ENCODE data around the gene HHATL.

Gene HHATL

GRCh38 chr3:42711491-42712343 lies 9.1 kb upstream of the HHATL start:
- FAIRE-seq, result no peak

- FAIRE-seq, result no peak
These were observed 7.9 kb upstream of the HHATL start for GRCh38 chr3:42710323-42711021.

DNA sequence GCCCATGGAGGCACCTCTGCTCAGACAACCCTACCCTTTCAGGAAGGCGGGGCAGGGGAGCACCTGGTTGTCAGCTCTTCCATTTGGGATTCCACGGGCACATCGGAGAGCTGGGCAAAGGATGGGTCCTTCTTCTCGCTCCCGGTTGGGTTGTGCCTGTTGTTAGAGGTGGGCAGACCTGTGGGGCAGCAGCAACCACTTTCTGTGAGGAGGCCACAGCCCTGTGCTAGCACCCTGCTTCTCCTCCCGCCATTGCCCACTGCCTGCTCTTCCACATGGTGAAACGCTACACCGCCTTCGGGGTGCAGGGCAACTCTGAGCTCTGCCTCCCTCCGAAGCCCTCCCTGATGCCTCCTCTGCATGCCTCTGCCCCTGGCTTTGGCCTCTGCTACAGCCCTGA lies 7.0 kb upstream of the HHATL start:
- no peak for FAIRE-seq

DNA sequence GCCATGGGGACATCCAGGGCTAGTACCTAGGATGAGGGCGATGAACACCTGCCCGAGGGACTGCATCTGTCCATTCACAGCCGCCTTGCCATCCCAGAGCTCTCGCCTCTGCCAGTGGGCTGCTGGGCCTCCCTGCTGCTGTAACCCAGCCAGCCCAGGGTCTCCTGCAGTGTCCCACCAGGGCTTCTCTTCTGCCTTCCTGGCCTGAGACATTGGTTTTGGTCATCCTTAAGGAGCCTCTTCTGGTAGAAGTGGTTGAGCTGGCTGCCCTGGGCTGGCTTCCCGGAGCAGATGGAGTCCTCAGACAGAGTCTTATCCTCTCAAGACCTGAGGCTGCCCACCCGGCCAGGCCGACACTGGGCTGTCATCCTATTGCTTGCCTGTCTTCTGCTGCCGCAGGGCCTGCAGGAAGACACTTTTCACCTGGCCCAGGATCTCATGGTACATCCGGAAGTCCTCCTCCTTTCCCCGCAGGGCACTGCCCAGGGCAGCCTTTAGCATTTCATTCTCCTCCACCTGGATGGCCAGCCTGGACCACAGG lies 6.1 kb upstream of the HHATL start:
- no peak for FAIRE-seq

DNA sequence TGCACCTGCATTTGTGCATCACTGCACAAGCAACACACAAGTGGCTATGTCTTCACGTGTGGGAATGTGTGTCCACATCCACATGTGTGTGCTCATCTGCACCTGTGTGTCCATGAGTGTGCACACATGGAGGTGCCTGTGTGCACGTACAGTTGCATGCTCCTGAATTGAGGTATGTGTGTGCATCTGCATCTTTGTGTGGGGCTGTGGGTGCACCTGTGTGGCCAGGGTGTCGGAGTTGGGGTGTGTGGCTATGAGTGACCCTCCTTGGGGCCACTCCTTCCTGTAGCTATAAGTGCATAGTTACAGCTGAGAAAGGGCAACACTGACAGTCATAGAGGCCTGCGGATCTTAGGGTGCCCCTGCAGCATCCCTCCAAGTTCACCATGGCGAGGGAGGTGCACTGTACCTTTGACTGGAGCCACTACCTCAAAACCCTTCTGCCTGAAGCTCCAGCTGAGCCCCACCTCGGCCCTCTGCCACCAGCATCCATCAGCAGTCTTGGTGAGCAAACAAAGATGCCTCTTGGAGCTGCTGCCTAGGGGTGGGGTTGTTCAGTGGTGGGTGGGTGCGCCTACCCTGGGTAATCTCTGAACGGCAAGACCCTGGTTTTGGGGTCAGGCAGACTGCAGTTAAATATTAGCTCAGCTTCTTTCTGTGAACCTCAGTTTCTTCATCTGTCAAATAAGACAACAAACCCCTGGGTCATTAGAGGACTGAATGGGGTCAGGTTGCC lies 5.2 kb upstream of the HHATL start:
- no peak for FAIRE-seq

DNA sequence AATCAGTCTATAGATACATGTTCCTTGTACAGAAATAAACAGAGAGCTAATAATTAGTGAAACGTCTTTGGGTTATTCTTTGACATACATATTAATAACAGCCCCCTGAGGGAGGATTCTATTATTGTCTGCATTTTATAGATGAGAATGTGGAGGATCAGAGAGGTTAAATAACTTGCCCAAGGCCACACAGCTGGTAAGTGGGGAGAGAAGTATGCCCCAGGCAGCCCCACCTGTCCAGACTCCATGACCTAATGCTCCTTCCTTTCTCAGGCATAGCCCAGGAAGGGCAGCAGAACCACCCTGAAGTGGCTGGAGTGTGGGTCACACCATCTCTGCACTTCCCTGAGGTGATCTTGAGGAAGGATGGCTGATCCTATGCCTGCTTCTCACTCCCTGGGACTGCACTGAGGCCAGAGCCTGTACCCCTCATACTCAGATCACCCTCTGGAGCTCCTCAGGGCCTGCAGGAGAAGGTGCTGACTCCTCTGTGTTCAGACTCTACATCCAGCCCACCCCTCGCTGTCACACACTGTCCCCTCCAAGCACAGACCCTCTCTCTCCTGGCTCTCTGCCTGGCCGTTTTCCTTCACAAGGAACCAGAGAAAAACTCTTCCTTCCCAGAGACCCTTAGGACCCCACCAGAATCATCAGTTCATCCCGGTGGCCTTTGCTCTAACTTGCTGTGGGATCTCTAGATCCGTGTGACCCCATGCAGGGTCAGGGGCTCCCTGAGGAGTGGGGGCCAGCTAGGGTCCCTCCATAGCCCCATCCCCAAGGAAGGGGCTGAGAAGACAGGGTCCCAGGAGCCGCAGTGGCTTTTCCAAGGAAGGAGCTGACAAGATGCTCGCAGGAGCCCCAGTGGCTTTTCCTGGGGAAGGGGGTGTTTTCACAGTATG lies 4.4 kb upstream of the HHATL start:
- no peak for FAIRE-seq

- FAIRE-seq, result no peak
These were observed 3.5 kb upstream of the HHATL start for GRCh38 chr3:42705962-42706585.

GRCh38 chr3:42705058-42705767 lies 2.6 kb upstream of the HHATL start:
- FAIRE-seq, result no peak

DNA sequence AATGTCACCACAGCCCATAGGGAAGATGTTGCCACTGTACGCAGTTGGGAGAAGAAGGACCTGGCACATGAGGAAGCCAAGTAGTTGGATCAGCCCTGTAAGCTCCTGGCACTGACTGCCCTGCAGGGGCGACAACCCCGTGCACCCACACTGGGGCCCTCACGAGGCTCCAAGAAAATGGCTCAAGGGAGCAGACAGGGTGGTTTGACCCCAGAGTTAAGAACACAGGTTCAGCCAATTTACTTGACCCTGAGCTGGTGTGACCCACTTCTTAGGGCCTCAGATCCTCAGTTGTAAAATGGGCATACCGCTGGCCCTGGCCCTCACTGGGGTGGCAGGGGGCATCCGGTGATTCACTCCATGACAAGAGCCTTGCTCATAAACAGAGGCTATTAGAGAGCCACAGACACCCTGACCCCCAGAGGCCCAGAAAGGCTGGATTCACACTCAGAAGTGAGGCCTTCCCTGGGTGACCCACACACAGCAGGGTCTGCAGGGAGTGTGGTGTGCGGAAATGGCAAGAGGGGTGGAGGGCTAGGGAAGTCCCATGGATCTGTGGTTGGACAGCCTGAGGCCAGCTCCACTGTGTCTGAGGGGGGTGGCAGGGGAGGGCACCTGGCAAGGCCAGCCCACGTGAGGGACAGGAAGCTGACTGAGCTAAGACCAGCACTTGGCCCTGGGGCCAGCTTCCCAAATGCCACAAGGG lies 1.7 kb upstream of the HHATL start:
- FAIRE-seq, result no peak

DNA sequence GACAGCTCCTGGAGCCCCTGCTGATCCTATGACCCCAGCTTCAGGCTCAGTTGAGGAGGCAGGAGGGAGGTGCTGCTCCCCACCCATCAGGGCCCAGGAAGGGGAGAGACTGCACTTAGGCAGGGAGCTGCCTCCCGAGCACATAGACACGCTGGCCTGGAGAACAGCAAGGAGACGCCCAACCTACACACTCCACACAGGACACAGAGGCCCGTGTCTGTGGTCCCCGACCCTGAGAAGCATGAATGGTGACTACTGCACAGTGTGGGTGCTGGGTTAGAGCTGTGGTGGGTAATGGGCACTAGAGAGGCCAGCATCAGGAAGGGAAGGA lies 1.1 kb upstream of the HHATL start:
- FAIRE-seq, result no peak

DNA sequence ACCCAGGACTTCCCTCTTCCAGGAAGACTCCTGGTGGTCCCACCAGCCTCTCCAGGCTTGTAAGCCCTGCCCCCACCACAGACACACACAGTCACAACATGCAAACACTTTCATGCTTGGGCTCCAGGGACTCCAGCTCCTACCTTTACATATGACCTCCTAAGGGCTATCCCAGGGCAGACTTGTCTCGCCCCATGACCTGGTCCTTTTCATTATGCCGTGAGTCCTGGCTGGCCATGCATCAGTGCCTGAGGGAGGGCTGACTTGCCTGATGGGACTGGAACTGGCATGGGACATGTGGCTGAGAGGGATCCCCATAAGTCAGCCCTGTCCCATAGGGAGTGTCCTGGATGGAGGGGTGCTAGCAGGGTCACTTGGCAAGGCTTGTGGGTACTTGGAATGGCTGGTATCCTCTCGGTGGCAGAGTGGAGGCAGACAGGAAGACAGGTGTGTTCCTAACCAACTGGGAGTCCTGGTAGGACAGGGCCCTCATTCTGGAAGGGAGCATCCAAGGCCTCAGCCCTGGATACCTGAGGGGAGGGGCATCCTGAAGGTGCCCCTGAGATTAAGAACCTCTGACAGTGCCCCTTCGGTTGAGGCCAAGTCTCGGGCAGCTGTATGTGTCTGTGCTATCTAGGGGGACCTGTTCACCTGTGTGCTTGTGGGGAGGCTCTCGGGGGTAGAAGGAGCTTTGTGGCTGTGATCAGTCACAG lies 540 bp upstream of the HHATL start:
- no peak for FAIRE-seq

DNA sequence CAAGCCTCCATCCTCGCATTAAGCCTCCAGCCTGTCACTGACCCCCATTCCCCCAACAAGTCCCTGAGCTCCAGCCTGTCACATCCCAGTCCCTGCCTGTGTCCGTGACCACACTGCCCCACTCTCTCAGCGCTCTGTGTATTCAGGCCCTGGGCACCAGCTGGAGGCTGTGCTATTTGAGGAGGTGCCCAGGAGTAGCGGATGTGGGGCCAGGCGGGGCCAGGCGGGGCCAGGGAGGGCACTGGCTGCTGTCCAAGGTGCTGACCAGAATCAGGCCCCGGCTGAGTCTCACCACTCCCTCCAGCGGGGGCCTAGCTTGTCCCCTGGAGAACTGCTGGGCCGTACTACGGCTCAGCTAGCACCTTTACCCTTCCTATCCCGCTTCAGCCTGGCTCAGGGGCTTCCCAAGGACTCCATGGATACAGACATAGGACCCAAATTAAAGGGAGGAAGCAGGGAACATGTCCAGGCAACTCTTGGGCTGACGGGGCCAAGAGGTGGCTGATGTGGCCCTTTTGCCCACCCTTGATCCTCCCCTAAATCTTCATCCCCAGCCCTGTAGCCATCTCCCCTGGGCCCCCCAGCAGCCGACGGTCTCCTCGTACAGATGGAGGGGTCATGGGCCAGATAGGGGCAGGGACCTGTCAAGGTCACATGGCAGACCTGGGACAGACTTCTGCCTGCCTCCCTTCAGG lies 1.1 kb downstream of the HHATL start:
- FAIRE-seq, result no peak

GRCh38 chr3:42700366-42701288 lies 2.0 kb downstream of the HHATL start:
- no peak for FAIRE-seq

DNA sequence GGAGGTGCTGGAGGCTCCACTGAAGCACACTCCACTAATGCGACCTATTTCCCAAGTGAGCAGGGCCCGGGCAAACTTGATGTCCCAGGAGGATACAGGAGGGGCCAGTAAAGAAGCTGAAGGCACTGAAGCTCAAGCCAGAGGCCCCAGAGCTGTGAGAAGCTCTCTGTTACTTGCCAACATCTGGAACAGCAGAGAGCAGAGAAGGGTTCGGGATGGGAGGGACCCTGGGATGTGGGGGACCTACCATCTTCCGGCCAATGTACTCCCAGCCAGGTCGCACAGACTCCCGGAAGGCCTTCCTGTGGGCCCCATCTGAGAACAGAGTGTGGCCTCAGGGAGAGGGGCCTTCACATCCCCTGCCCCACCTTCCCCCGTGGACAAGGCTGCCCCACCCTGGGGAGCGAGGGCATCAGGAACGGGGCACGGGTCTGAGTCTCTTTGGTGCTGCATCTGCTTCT lies 3.1 kb downstream of the HHATL start:
- FAIRE-seq, result no peak

GRCh38 chr3:42698911-42699230 lies 3.7 kb downstream of the HHATL start:
- no peak for FAIRE-seq

- FAIRE-seq, result no peak
These were observed 4.2 kb downstream of the HHATL start for GRCh38 chr3:42698216-42698910.

DNA sequence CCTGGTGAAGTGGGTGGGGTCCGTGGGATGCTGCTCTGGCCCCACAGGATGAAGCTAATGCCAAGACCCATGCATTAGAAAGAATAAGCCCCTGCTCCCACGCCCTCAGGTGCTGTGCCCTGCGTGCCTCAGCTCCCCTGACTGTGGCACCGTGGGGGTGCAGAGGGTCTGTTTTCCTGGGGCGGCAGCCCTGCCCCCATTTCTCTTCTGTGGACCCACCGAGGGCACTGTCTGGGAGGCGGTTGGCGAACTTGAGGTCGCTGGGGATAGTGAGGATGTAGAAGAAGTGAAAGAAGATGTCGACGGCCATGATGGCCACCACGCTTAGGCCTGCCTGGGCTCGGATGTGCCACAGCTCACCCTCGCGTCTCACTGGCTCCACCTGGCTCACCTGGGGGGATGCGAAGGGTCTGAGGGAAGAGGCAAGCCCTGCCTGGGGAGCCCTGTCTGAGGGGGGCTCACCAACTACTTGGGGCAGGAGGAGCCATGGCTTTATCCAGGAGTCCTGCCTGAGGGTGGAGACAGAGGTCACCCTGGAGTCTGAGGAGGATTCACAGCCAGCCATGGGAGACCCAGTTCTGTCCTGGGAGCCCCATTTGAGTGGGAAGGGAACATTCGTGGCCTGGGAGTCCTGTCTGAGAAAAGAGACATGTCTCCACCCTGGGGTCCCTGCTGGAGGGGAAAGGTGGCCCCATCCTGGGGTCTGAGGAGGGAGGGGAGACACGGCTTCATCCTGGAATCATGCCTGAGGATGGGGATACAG lies 5.1 kb downstream of the HHATL start:
- no peak for FAIRE-seq
